GM20431 (cell line): ENCODE results near the gene LRRC3.

Experiments used
- in situ Hi-C: fragments of 300-500 bp; cut with MseI, MboI; formaldehyde crosslinking; loops from one replicate; pipeline ENCODE4 v1.15.0; 2020; ENCODE audit warnings: low sequenced_read_pairs; ENCODE audit not compliant: unreplicated experiment

Gene LRRC3

GRCh38 chr21:44423941-44424607 is 31.2 kb upstream of the LRRC3 start:
- in situ Hi-C loops: no loop called here

GRCh38 chr21:44424608-44425306 is 30.6 kb upstream of the LRRC3 start:
- in situ Hi-C loops: loop anchor here (25.0 kb wide), 1 partner anchor 87 kb away; the partner anchor contains the start of gene CFAP410

- in situ Hi-C loops: loop anchor here (25.0 kb wide), 1 partner anchor 88 kb away; the partner anchor contains the start of gene CFAP410
These were observed 29.9 kb upstream of the LRRC3 start for GRCh38 chr21:44425307-44425894.

- in situ Hi-C loops: loop anchor here (25.0 kb wide), 1 partner anchor 89 kb away; the partner anchor contains the start of gene CFAP410
These were observed 29.2 kb upstream of the LRRC3 start for GRCh38 chr21:44425895-44426662.

GRCh38 chr21:44426663-44427191 is 28.6 kb upstream of the LRRC3 start:
- in situ Hi-C loops: loop anchor here (25.0 kb wide), 1 partner anchor 89 kb away; the partner anchor contains the start of gene CFAP410

GRCh38 chr21:44427241-44428120 is 27.8 kb upstream of the LRRC3 start:
- in situ Hi-C loops: loop anchor here (25.0 kb wide), 1 partner anchor 90 kb away; the partner anchor contains the start of gene CFAP410

- in situ Hi-C loops: loop anchor here (25.0 kb wide), 1 partner anchor 91 kb away; the partner anchor contains the start of gene CFAP410
These were observed 26.9 kb upstream of the LRRC3 start for GRCh38 chr21:44428281-44428960.

- in situ Hi-C loops: loop anchor here (25.0 kb wide), 1 partner anchor 93 kb away; the partner anchor contains the start of gene CFAP410
These were observed 25.4 kb upstream of the LRRC3 start for GRCh38 chr21:44429894-44430293.

- in situ Hi-C loops: loop anchor here (25.0 kb wide), 1 partner anchor 94 kb away; the partner anchor contains the start of gene CFAP410
These were observed 24.0 kb upstream of the LRRC3 start for GRCh38 chr21:44431300-44431699.

- in situ Hi-C loops: loop anchor here (25.0 kb wide), 1 partner anchor 96 kb away; the partner anchor contains the start of gene CFAP410
These were observed 22.2 kb upstream of the LRRC3 start for GRCh38 chr21:44432841-44433790.

GRCh38 chr21:44433791-44434567 is 21.3 kb upstream of the LRRC3 start:
- in situ Hi-C loops: loop anchor here (25.0 kb wide), 1 partner anchor 97 kb away; the partner anchor contains the start of gene CFAP410

- in situ Hi-C loops: loop anchor here (25.0 kb wide), 1 partner anchor 97 kb away; the partner anchor contains the start of gene CFAP410
These were observed 20.8 kb upstream of the LRRC3 start for GRCh38 chr21:44434568-44434925.

GRCh38 chr21:44434936-44435635 is 20.2 kb upstream of the LRRC3 start:
- in situ Hi-C loops: loop anchor here (25.0 kb wide), 1 partner anchor 98 kb away; the partner anchor contains the start of gene CFAP410

- in situ Hi-C loops: loop anchor here (25.0 kb wide), 1 partner anchor 99 kb away; the partner anchor contains the start of gene CFAP410
These were observed 19.1 kb upstream of the LRRC3 start for GRCh38 chr21:44436111-44436611.

- in situ Hi-C loops: loop anchor here (25.0 kb wide), 1 partner anchor 100 kb away; the partner anchor contains the start of gene CFAP410
These were observed 18.4 kb upstream of the LRRC3 start for GRCh38 chr21:44436958-44437357.
